Measurements from ENCODE around the gene GRM1. TPM values are rescaled to one million over a fixed set of nuclear protein-coding genes. Genes with fewer than 3 reads are reported as not detected.

Gene GRM1
- total and polyA plus RNA-seq, 2 donors (not counting 1 experiment from before 2014, with no cell fraction given), result 0.17 TPM; not detected in 1

- no peaks in the 10 kb centered on the region for H3K9me3 ChIP-seq (ENCODE audit: control insufficient read depth, insufficient read depth, low read depth, low read length)
- no peaks in the 10 kb centered on the region for H3K36me3 ChIP-seq (ENCODE audit: control insufficient read depth, insufficient read depth, low read length)
- no peak overlapping the region for H3K4me2 ChIP-seq (ENCODE audit: extremely low read depth, insufficient read depth, low read length)
- H4K20me1 ChIP-seq (ENCODE audit: control insufficient read depth, extremely low read depth, insufficient read depth, low read length), result no peaks in the 10 kb centered on the region
- H3K9ac ChIP-seq (ENCODE audit: insufficient read depth, low read length), result no peak overlapping the region
- H3K27me3 ChIP-seq (ENCODE audit: control insufficient read depth, insufficient read depth, low read length), result no peaks in the 10 kb centered on the region
- DNase-seq (ENCODE audit: low read depth in 2 of 2), result no peak
- no peak overlapping the region for H2AFZ ChIP-seq (ENCODE audit: low read length)
- no peak overlapping the region for H3K4me3 ChIP-seq (replicated peaks in 1 of 4; ENCODE audit: control extremely low read depth in 1 of 4, insufficient read depth in 1 of 4, low read depth in 3 of 4, low read length in 4 of 4)
- no peaks in the 10 kb centered on the region for H3K4me1 ChIP-seq (ENCODE audit: control insufficient read depth, extremely low read depth, insufficient read depth, low read length)
- no peak for TF ChIP-seq CTCF (conservative IDR thresholded peaks at IDR 0.05 in 1 of 2, IDR thresholded peaks at IDR 0.05 in 1 of 2; ENCODE audit: low read depth in 1 of 2, low read length in 2 of 2)
- TF ChIP-seq EZH2 (IDR thresholded peaks at IDR 0.05; ENCODE audit: low read length, missing control alignments), result no peak
- no peaks in the 10 kb centered on the region for H3K79me2 ChIP-seq (ENCODE audit: control insufficient read depth, insufficient read depth, low read length)
- no peak overlapping the region for H3K27ac ChIP-seq (ENCODE audit: insufficient read depth, low read length)
These were observed 58.5 kb downstream of the GRM1 start for GRCh38 chr6:146087386-146087785.

GRCh38 chr6:146090474-146090873 is 61.6 kb downstream of the GRM1 start:
- peak in 1 of 2 donors; percentile 69 for DNase-seq (ENCODE audit: low read depth in 2 of 2)
- no peaks in the 10 kb centered on the region for H3K27me3 ChIP-seq (ENCODE audit: control insufficient read depth, insufficient read depth, low read length)
- no peak overlapping the region for H3K9ac ChIP-seq (ENCODE audit: insufficient read depth, low read length)
- no peaks in the 10 kb centered on the region for H3K36me3 ChIP-seq (ENCODE audit: control insufficient read depth, insufficient read depth, low read length)
- H3K79me2 ChIP-seq (ENCODE audit: control insufficient read depth, insufficient read depth, low read length), result no peaks in the 10 kb centered on the region
- H2AFZ ChIP-seq (ENCODE audit: low read length), result no peak overlapping the region
- H3K9me3 ChIP-seq (ENCODE audit: control insufficient read depth, insufficient read depth, low read depth, low read length), result no peaks in the 10 kb centered on the region
- H3K4me2 ChIP-seq (ENCODE audit: extremely low read depth, insufficient read depth, low read length), result no peak overlapping the region
- TF ChIP-seq EZH2 (IDR thresholded peaks at IDR 0.05; ENCODE audit: low read length, missing control alignments), result no peak
- TF ChIP-seq CTCF (conservative IDR thresholded peaks at IDR 0.05 in 1 of 2, IDR thresholded peaks at IDR 0.05 in 1 of 2; ENCODE audit: low read depth in 1 of 2, low read length in 2 of 2), result no peak
- H3K27ac ChIP-seq (ENCODE audit: insufficient read depth, low read length), result no peak overlapping the region
- H4K20me1 ChIP-seq (ENCODE audit: control insufficient read depth, extremely low read depth, insufficient read depth, low read length), result no peaks in the 10 kb centered on the region
- no peaks in the 10 kb centered on the region for H3K4me1 ChIP-seq (ENCODE audit: control insufficient read depth, extremely low read depth, insufficient read depth, low read length)
- no peak overlapping the region for H3K4me3 ChIP-seq (replicated peaks in 1 of 4; ENCODE audit: control extremely low read depth in 1 of 4, insufficient read depth in 1 of 4, low read depth in 3 of 4, low read length in 4 of 4)

GRCh38 chr6:146092961-146093686 is 64.3 kb downstream of the GRM1 start:
- Histone ChIP-seq H3K9me3 (ENCODE audit: control insufficient read depth, insufficient read depth, low read depth, low read length) (no peaks in the 10 kb centered on the region), H3K4me3 (replicated peaks in 1 of 4; ENCODE audit: control extremely low read depth in 1 of 4, insufficient read depth in 1 of 4, low read depth in 3 of 4, low read length in 4 of 4) (no peak overlapping the region), H3K36me3 (ENCODE audit: control insufficient read depth, insufficient read depth, low read length) (no peaks in the 10 kb centered on the region), H3K27ac (ENCODE audit: insufficient read depth, low read length) (no peak overlapping the region), H2AFZ (ENCODE audit: low read length) (no peak overlapping the region), H3K4me2 (ENCODE audit: extremely low read depth, insufficient read depth, low read length) (no peak overlapping the region), H3K27me3 (ENCODE audit: control insufficient read depth, insufficient read depth, low read length) (no peaks in the 10 kb centered on the region), H4K20me1 (ENCODE audit: control insufficient read depth, extremely low read depth, insufficient read depth, low read length) (no peaks in the 10 kb centered on the region), H3K9ac (ENCODE audit: insufficient read depth, low read length) (no peak overlapping the region), H3K79me2 (ENCODE audit: control insufficient read depth, insufficient read depth, low read length) (no peaks in the 10 kb centered on the region), H3K4me1 (ENCODE audit: control insufficient read depth, extremely low read depth, insufficient read depth, low read length) (no peaks in the 10 kb centered on the region)
- TF ChIP-seq CTCF (conservative IDR thresholded peaks at IDR 0.05 in 1 of 2, IDR thresholded peaks at IDR 0.05 in 1 of 2; ENCODE audit: low read depth in 1 of 2, low read length in 2 of 2), result no peak
- TF ChIP-seq EZH2 (IDR thresholded peaks at IDR 0.05; ENCODE audit: low read length, missing control alignments), result no peak
- DNase-seq (ENCODE audit: low read depth in 2 of 2), result no peak
